H1 (cell line): ENCODE measurements around the gene GAPDHS.
A peak's percentile ranks its signal among the peaks of the same experiment; 100 is the strongest.

ENCODE experiments used
- ATF3 ChIP-seq: IDR thresholded peaks from 2 replicates; pipeline ENCODE4 v1.6.1; 2011; ENCODE audit warnings: low read depth, mild to moderate bottlenecking, low read length; ENCODE audit not compliant: insufficient read depth
- CBX8 ChIP-seq: fragments of 300-800, 300-1000 bp; sonication (generic); IDR thresholded peaks from 2 replicates; pipeline ENCODE4 v1.7.1; 2016; ENCODE audit warnings: low read depth, low read length, borderline replicate concordance
- CHD2 ChIP-seq: IDR thresholded peaks from 2 replicates; pipeline ENCODE4 v1.6.1; 2012; ENCODE audit warnings: low read length, improper control_type of control experiment
- CHD7 ChIP-seq: fragments of 300-600 bp; sonication (generic); IDR thresholded peaks from 2 replicates; pipeline ENCODE4 v1.7.1; 2012; ENCODE audit warnings: low read length, moderate library complexity, mild to moderate bottlenecking, inconsistent platforms; ENCODE audit not compliant: insufficient replicate concordance
- CTCF ChIP-seq, 3 experiments: IDR thresholded peaks; 1 replicate in 2 of 3; 2 replicates in 1 of 3; pipeline versions ENCODE4 v1.5.1 to v1.6.1; 2011; ENCODE audit warnings: low read length in 3 of 3, mild to moderate bottlenecking in 3 of 3, inconsistent platforms in 2 of 3, low read depth in 1 of 3, moderate library complexity in 1 of 3; ENCODE audit not compliant: insufficient read depth in 1 of 3; ENCODE audit errors: control extremely low read depth in 1 of 3
- EP300 ChIP-seq, 2 experiments: IDR thresholded peaks; 1 replicate in 1 of 2; 2 replicates in 1 of 2; pipeline ENCODE4 v1.6.1; 2011 to 2012; ENCODE audit warnings: low read depth in 2 of 2, low read length in 2 of 2, mild to moderate bottlenecking in 2 of 2, borderline replicate concordance in 1 of 2, inconsistent platforms in 1 of 2, moderate library complexity in 1 of 2
- EZH2 ChIP-seq: fragments of 200-600 bp; sonication (generic); IDR thresholded peaks from 2 replicates; pipeline ENCODE4 v1.7.1; 2012; ENCODE audit warnings: low read depth, mild to moderate bottlenecking, moderate library complexity, low read length, inconsistent platforms; ENCODE audit not compliant: severe bottlenecking
- POLR2A ChIP-seq, 2 experiments: IDR thresholded peaks; 1 replicate in 1 of 2; 2 replicates in 1 of 2; pipeline ENCODE4 v1.6.1; 2011; ENCODE audit warnings: low read depth in 2 of 2, low read length in 2 of 2, mild to moderate bottlenecking in 2 of 2; ENCODE audit errors: control extremely low read depth in 1 of 2
- POLR2AphosphoS5 ChIP-seq: IDR thresholded peaks from 2 replicates; pipeline ENCODE4 v1.6.1; 2011; ENCODE audit warnings: low read depth, low read length
- TCF12 ChIP-seq: IDR thresholded peaks from 2 replicates; pipeline ENCODE4 v1.6.1; 2011; ENCODE audit warnings: low read depth, mild to moderate bottlenecking, low read length
- TF ChIP-seq, protein P1 (sequence below): IDR thresholded peaks from 2 replicates; pipeline ENCODE4 v1.6.1; 2012; ENCODE audit warnings: inconsistent platforms

DNA sequence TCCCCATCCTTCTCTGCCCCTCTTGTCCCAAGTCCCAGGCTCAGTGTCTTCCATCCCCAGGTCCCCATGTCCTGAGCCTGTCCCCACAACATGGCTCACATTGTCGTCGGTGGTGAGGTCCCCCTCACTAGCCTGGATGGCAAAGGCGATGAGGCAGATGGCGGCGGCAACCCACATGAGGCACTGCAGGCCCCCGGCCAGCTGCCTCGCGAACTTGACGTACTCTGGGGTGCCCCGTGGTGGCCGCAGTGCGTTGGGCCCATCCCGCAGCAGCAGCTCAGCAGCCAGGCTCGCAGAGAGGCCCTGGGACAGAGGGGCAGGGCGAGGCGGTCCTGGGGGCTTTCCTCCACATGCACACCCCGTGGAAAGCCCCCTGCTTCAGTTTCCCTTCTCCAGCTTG, 29.1 kb downstream of the GAPDHS start:
- TF ChIP-seq CHD2 = no peak
- TF ChIP-seq ATF3 = no peak
- TF ChIP-seq POLR2A (IDR thresholded peaks at IDR 0.05; ENCODE audit: control extremely low read depth in 1 of 2, low read depth in 2 of 2, low read length in 2 of 2) = no peak
- no peak for TF ChIP-seq EZH2
- peak in 1 of 3 experiments; percentile 2; a peak in 1 of 4 replicates for TF ChIP-seq CTCF (IDR thresholded peaks at IDR 0.05; ENCODE audit: control extremely low read depth in 1 of 3, insufficient read depth in 1 of 3, low read depth in 1 of 3, low read length in 3 of 3)
- TF ChIP-seq CHD7 = no peak
- no peak for TF ChIP-seq EP300 (IDR thresholded peaks at IDR 0.05; ENCODE audit: borderline replicate concordance in 1 of 2, low read depth in 2 of 2, low read length in 2 of 2)
- TF ChIP-seq TCF12 = no peak
- TF ChIP-seq POLR2AphosphoS5 = no peak
- TF ChIP-seq CBX8 = no peak
- TF ChIP-seq, protein P1, sequence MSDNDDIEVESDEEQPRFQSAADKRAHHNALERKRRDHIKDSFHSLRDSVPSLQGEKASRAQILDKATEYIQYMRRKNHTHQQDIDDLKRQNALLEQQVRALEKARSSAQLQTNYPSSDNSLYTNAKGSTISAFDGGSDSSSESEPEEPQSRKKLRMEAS = no peak
